OCI-LY1 (cell line): ENCODE results near the gene WDR6.

Experiments used
- H2AFZ ChIP-seq: fragments of 200-600 bp; sonication (generic), shearing (Covaris generic); 2 replicates; pipeline ENCODE4 v1.6.0; 2014; ENCODE audit warnings: antibody characterized with exemption, mild to moderate bottlenecking, low read length
- H3F3A ChIP-seq: fragments of 200-600 bp; sonication (generic), shearing (Covaris generic); 2 replicates; pipeline ENCODE4 v1.6.0; 2014; ENCODE audit warnings: mild to moderate bottlenecking, antibody characterized with exemption, low read length, moderate library complexity; ENCODE audit not compliant: insufficient read depth
- H3K27ac ChIP-seq: fragments of 200-600 bp; sonication (generic); 2 replicates; pipeline ENCODE4 v1.5.1; 2014; ENCODE audit warnings: low read length, mixed run types, mild to moderate bottlenecking, low read depth; ENCODE audit not compliant: poor library complexity, severe bottlenecking
- H3K27me3 ChIP-seq: fragments of 200-600 bp; sonication (generic); 2 replicates; pipeline ENCODE4 v1.6.0; 2014; ENCODE audit warnings: antibody characterized with exemption, mild to moderate bottlenecking, low read length, moderate library complexity; ENCODE audit not compliant: insufficient read depth
- H3K36me3 ChIP-seq: fragments of 200-600 bp; sonication (generic); 2 replicates; pipeline ENCODE4 v1.6.1; 2014; ENCODE audit warnings: mild to moderate bottlenecking, antibody characterized with exemption, low read length, moderate library complexity, mixed read lengths; ENCODE audit not compliant: insufficient read depth
- H3K4me1 ChIP-seq: fragments of 200-600 bp; sonication (generic); 2 replicates; pipeline ENCODE4 v1.5.1; 2014; ENCODE audit warnings: mild to moderate bottlenecking, low read length, moderate library complexity; ENCODE audit not compliant: insufficient read depth, severe bottlenecking
- H3K4me2 ChIP-seq: fragments of 200-600 bp; sonication (generic), shearing (Covaris generic); 2 replicates; pipeline ENCODE4 v1.6.1; 2014; ENCODE audit warnings: low read length
- H3K4me3 ChIP-seq: fragments of 200-600 bp; sonication (generic); 2 replicates; pipeline ENCODE4 v1.5.1; 2014; ENCODE audit warnings: low read length, low read depth, mild to moderate bottlenecking, mixed read lengths; ENCODE audit not compliant: poor library complexity, severe bottlenecking
- H3K79me2 ChIP-seq: fragments of 200-600 bp; shearing (Covaris generic); 2 replicates; pipeline ENCODE4 v1.6.1; 2016; ENCODE audit warnings: mixed run types, low read length, mixed read lengths; ENCODE audit not compliant: insufficient read depth
- H3K9ac ChIP-seq: fragments of 200-600 bp; sonication (generic), shearing (Covaris generic); 2 replicates; pipeline ENCODE4 v1.6.1; 2014; ENCODE audit warnings: mild to moderate bottlenecking, low read length, mixed read lengths
- H3K9me2 ChIP-seq: fragments of 200-600 bp; sonication (generic), shearing (Covaris generic); 2 replicates; pipeline ENCODE4 v1.6.1; 2014; ENCODE audit warnings: low read depth, mild to moderate bottlenecking, low read length, mixed read lengths
- H3K9me3 ChIP-seq: fragments of 200-600 bp; shearing (Covaris generic); 2 replicates; pipeline ENCODE4 v1.6.1; 2014; ENCODE audit warnings: low read length, mixed read lengths
- H4K20me1 ChIP-seq: fragments of 200-600 bp; sonication (generic), shearing (Covaris generic); 2 replicates; pipeline ENCODE4 v1.6.0; 2016; ENCODE audit warnings: mild to moderate bottlenecking, low read length; ENCODE audit not compliant: insufficient read depth
- EZH2 ChIP-seq: fragments of 200-600 bp; sonication (generic), shearing (Covaris generic); IDR thresholded peaks from 2 replicates; pipeline ENCODE4 v1.8.0; 2017; ENCODE audit warnings: borderline replicate concordance, mixed run types, mild to moderate bottlenecking, antibody characterized with exemption, low read length, moderate library complexity, mixed read lengths
- TF ChIP-seq, protein P1 (sequence below): fragments of 200-600 bp; sonication (generic), shearing (Covaris generic); IDR thresholded peaks from 2 replicates; pipeline ENCODE4 v1.5.1; 2017; ENCODE audit warnings: mild to moderate bottlenecking, antibody characterized with exemption, low read length, moderate library complexity, mixed read lengths

The WDR6 gene

GRCh38 chr3:49026536-49026935 is 19.3 kb downstream of the WDR6 start:
- no peak for TF ChIP-seq EZH2
- TF ChIP-seq, protein P1, sequence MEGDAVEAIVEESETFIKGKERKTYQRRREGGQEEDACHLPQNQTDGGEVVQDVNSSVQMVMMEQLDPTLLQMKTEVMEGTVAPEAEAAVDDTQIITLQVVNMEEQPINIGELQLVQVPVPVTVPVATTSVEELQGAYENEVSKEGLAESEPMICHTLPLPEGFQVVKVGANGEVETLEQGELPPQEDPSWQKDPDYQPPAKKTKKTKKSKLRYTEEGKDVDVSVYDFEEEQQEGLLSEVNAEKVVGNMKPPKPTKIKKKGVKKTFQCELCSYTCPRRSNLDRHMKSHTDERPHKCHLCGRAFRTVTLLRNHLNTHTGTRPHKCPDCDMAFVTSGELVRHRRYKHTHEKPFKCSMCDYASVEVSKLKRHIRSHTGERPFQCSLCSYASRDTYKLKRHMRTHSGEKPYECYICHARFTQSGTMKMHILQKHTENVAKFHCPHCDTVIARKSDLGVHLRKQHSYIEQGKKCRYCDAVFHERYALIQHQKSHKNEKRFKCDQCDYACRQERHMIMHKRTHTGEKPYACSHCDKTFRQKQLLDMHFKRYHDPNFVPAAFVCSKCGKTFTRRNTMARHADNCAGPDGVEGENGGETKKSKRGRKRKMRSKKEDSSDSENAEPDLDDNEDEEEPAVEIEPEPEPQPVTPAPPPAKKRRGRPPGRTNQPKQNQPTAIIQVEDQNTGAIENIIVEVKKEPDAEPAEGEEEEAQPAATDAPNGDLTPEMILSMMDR, result no peak
- Histone ChIP-seq H3K9ac (no peak overlapping the region), H3K79me2 (no peaks in the 10 kb centered on the region), H3K36me3 (peaks cover 76% of the 10 kb centered on the region), H3K4me1 (peaks cover 54% of the 10 kb centered on the region), H3K4me3 (no peak overlapping the region), H2AFZ (no peak overlapping the region), H3K9me2 (no peaks in the 10 kb centered on the region), H3K27me3 (no peaks in the 10 kb centered on the region), H3K4me2 (no peak overlapping the region), H3K27ac (no peak overlapping the region), H4K20me1 (no peaks in the 10 kb centered on the region), H3F3A (0 out of 2 replicates have a peak, but pooled peaks cover 2% of the 10 kb centered on the region), H3K9me3 (no peaks in the 10 kb centered on the region)

- H3K4me1 ChIP-seq, result peaks cover 53% of the 10 kb centered on the region
- no peaks in the 10 kb centered on the region for H3K9me3 ChIP-seq
- no peak overlapping the region for H2AFZ ChIP-seq
- H4K20me1 ChIP-seq, result no peaks in the 10 kb centered on the region
- no peaks in the 10 kb centered on the region for H3K9me2 ChIP-seq
- 0 out of 2 replicates have a peak, but pooled peaks cover 2% of the 10 kb centered on the region for H3F3A ChIP-seq
- peak overlapping the region; percentile 85; the same call in 1 of the 2 replicates for H3K9ac ChIP-seq
- H3K4me3 ChIP-seq, result peak overlapping the region; percentile 84
- H3K36me3 ChIP-seq, result peaks cover 87% of the 10 kb centered on the region
- no peaks in the 10 kb centered on the region for H3K79me2 ChIP-seq
- no peak overlapping the region for H3K27ac ChIP-seq
- TF ChIP-seq, protein P1, result no peak
- no peak for TF ChIP-seq EZH2
- H3K4me2 ChIP-seq, result peak overlapping the region; percentile 99
- no peaks in the 10 kb centered on the region for H3K27me3 ChIP-seq
These were observed 20.4 kb downstream of the WDR6 start for GRCh38 chr3:49027634-49028033.

GRCh38 chr3:49028298-49028672 is 21.1 kb downstream of the WDR6 start:
- no peak overlapping the region for H2AFZ ChIP-seq
- H3K27me3 ChIP-seq, result no peaks in the 10 kb centered on the region
- H3K27ac ChIP-seq, result peak overlapping the region; percentile 54
- no peak for TF ChIP-seq EZH2
- TF ChIP-seq, protein P1, result no peak
- H3K79me2 ChIP-seq, result no peaks in the 10 kb centered on the region
- peaks cover 90% of the 10 kb centered on the region for H3K36me3 ChIP-seq
- H3K9me3 ChIP-seq, result no peaks in the 10 kb centered on the region
- peak overlapping the region; percentile 84 for H3K4me3 ChIP-seq
- peak overlapping the region; percentile 85 for H3K9ac ChIP-seq
- H3F3A ChIP-seq, result 0 out of 2 replicates have a peak, but pooled peaks cover 2% of the 10 kb centered on the region
- H3K4me1 ChIP-seq, result peaks cover 46% of the 10 kb centered on the region
- peak overlapping the region; percentile 99 for H3K4me2 ChIP-seq
- no peaks in the 10 kb centered on the region for H3K9me2 ChIP-seq
- H4K20me1 ChIP-seq, result no peaks in the 10 kb centered on the region
